WTC11 (cell line): ENCODE results near the gene STEAP1B. TPM values are rescaled to one million over a fixed set of nuclear protein-coding genes. Genes with fewer than 3 reads are reported as not detected.

Source experiments
- ATAC-seq: fragments of 200-7000 bp; cut with Tn5 transposase; 2 replicates; pipeline ENCODE4 v1.10.0; 2021; ENCODE audit warnings: mild to moderate bottlenecking, moderate library complexity
- CTCF ChIA-PET: fragments of 300-600 bp; sonication (Branson Sonifier 250); formaldehyde crosslinking; loops from one replicate; lab custom pipeline; 2021; ENCODE audit warnings: antibody characterized with exemption; lab: Charles Lee
- POLR2A ChIA-PET: fragments of 350-600 bp; sonication (Branson Sonifier 250); formaldehyde crosslinking; loops from one replicate; lab custom pipeline; 2021; ENCODE audit warnings: antibody characterized with exemption; lab: Charles Lee
- DNase-seq: peaks from one replicate; pipeline ENCODE4 v3.0.0; 2021; ENCODE audit warnings: low spot score
- H3K27ac Mint-ChIP-seq: 2 replicates; pipeline ENCODE4 v1.8.0; 2021; ENCODE audit warnings: mixed read lengths
- H3K27me3 Mint-ChIP-seq: 2 replicates; pipeline ENCODE4 v1.8.0; 2021; ENCODE audit warnings: low read depth, mild to moderate bottlenecking, moderate library complexity, mixed read lengths
- H3K36me3 Mint-ChIP-seq: 2 replicates; pipeline ENCODE4 v1.8.0; 2021; ENCODE audit warnings: mixed read lengths
- H3K4me1 Mint-ChIP-seq: 2 replicates; pipeline ENCODE4 v1.8.0; 2022; ENCODE audit warnings: mixed read lengths
- H3K4me3 Mint-ChIP-seq: 2 replicates; pipeline ENCODE4 v1.8.0; 2021; ENCODE audit warnings: mild to moderate bottlenecking, moderate library complexity, mixed read lengths
- H3K9me3 Mint-ChIP-seq: 2 replicates; pipeline ENCODE4 v1.8.0; 2021; ENCODE audit warnings: mixed read lengths
- ELF4 ChIP-seq: sonication (generic); formaldehyde crosslinking; IDR thresholded peaks from 2 replicates; pipeline ENCODE4 v1.8.1; 2022; ENCODE audit warnings: low read depth, mild to moderate bottlenecking, moderate library complexity, missing genetic modification reagents
- ESRRA ChIP-seq: sonication (generic); formaldehyde crosslinking; IDR thresholded peaks from 2 replicates; pipeline ENCODE4 v1.8.1; 2022; ENCODE audit warnings: mild to moderate bottlenecking, missing genetic modification reagents, borderline replicate concordance
- SP1 ChIP-seq: sonication (generic); formaldehyde crosslinking; conservative IDR thresholded peaks from 2 replicates; pipeline ENCODE4 v1.8.1; 2022; ENCODE audit warnings: missing genetic modification reagents
- ZNF121 ChIP-seq: sonication (generic); formaldehyde crosslinking; IDR thresholded peaks from 2 replicates; pipeline ENCODE4 v1.8.0; 2023; ENCODE audit warnings: missing genetic modification reagents
- ZNF219 ChIP-seq: sonication (generic); formaldehyde crosslinking; IDR thresholded peaks from 2 replicates; pipeline ENCODE4 v1.8.0; 2023; ENCODE audit warnings: missing genetic modification reagents, mild to moderate bottlenecking, borderline replicate concordance
- ZNF396 ChIP-seq: fragments of 250-450 bp; sonication (Bioruptor Pico); IDR thresholded peaks from 2 replicates; pipeline ENCODE4 v1.8.0; 2021; ENCODE audit warnings: mild to moderate bottlenecking, moderate library complexity, borderline replicate concordance
- ZNF416 ChIP-seq: fragments of 250-450 bp; sonication (Bioruptor Pico); IDR thresholded peaks from 2 replicates; pipeline ENCODE4 v1.9.0; 2021; ENCODE audit warnings: mild to moderate bottlenecking, inconsistent platforms
- total RNA-seq: library from RNA; stranded (reverse); gene quantifications from 3 replicates; pipeline ENCODE4 v1.2.3, GENCODE V29; 2021
- TF ChIP-seq, protein P1 (sequence below): sonication (generic); formaldehyde crosslinking; IDR thresholded peaks from 2 replicates; pipeline ENCODE4 v1.8.1; 2023; ENCODE audit warnings: mild to moderate bottlenecking, missing genetic modification reagents, borderline replicate concordance
- TF ChIP-seq, protein P2 (sequence below): sonication (generic); formaldehyde crosslinking; conservative IDR thresholded peaks from 2 replicates; pipeline ENCODE4 v1.8.1; 2023; ENCODE audit warnings: mild to moderate bottlenecking, low read depth, missing genetic modification reagents, moderate library complexity
- TF ChIP-seq, protein P3 (sequence below): sonication (generic); formaldehyde crosslinking; IDR thresholded peaks from 2 replicates; pipeline ENCODE4 v1.8.1; 2022; ENCODE audit warnings: missing genetic modification reagents, borderline replicate concordance
- TF ChIP-seq, protein P4 (sequence below): fragments of 250-450 bp; sonication (Bioruptor Pico); IDR thresholded peaks from 2 replicates; pipeline ENCODE4 v1.9.0; 2021; ENCODE audit warnings: mild to moderate bottlenecking
- TF ChIP-seq, protein P5 (sequence below): sonication (generic); formaldehyde crosslinking; IDR thresholded peaks from 2 replicates; pipeline ENCODE4 v1.8.1; 2022; ENCODE audit warnings: mild to moderate bottlenecking, moderate library complexity, missing genetic modification reagents
- TF ChIP-seq, protein P6 (sequence below): sonication (generic); formaldehyde crosslinking; IDR thresholded peaks from 2 replicates; pipeline ENCODE4 v1.8.0; 2022; ENCODE audit warnings: missing genetic modification reagents

Gene STEAP1B
- total RNA-seq, 1 experiment from 2014 or later = 5.5 TPM

DNA sequence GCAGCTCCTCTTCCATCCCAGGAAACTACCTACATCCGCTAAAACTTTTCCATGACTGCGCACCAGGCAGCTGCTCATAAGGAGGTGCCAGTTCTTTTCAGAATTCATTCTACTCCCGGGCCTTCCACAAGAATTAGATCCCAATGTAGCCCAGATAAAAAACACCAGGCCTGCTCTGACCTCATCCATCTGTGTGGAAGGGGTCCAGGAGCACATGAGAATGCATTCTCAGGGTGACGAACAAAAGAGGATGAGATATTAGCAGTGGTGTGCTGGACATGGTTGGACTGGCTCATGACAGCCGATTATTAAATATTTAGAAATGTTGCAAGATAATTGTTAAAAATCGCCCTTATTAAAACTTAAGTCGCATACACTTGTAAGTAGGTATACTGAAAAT, 43.2 kb upstream of the STEAP1B start:
- ATAC-seq = no peak
- Mint-ChIP-seq H3K27ac (no peak overlapping the region), H3K4me3 (no peak overlapping the region), H3K36me3 (no peaks in the 10 kb centered on the region), H3K27me3 (no peaks in the 10 kb centered on the region), H3K9me3 (no peaks in the 10 kb centered on the region), H3K4me1 (peaks cover 14% of the 10 kb centered on the region)
- ChIA-PET CTCF (interaction anchor here (1.4 kb wide), 1 partner anchor 239 kb away, joined by 3 read pairs; no protein-coding TSS in a partner anchor), POLR2A (no interaction called here)
- no peak for DNase-seq
- TF ChIP-seq ZNF416 (no peak), ZNF396 (CRISPR knock-in tag) (no peak), ZNF219 (CRISPR knock-in tag) (no peak), SP1 (CRISPR knock-in tag) (no peak)
- TF ChIP-seq, protein P1, sequence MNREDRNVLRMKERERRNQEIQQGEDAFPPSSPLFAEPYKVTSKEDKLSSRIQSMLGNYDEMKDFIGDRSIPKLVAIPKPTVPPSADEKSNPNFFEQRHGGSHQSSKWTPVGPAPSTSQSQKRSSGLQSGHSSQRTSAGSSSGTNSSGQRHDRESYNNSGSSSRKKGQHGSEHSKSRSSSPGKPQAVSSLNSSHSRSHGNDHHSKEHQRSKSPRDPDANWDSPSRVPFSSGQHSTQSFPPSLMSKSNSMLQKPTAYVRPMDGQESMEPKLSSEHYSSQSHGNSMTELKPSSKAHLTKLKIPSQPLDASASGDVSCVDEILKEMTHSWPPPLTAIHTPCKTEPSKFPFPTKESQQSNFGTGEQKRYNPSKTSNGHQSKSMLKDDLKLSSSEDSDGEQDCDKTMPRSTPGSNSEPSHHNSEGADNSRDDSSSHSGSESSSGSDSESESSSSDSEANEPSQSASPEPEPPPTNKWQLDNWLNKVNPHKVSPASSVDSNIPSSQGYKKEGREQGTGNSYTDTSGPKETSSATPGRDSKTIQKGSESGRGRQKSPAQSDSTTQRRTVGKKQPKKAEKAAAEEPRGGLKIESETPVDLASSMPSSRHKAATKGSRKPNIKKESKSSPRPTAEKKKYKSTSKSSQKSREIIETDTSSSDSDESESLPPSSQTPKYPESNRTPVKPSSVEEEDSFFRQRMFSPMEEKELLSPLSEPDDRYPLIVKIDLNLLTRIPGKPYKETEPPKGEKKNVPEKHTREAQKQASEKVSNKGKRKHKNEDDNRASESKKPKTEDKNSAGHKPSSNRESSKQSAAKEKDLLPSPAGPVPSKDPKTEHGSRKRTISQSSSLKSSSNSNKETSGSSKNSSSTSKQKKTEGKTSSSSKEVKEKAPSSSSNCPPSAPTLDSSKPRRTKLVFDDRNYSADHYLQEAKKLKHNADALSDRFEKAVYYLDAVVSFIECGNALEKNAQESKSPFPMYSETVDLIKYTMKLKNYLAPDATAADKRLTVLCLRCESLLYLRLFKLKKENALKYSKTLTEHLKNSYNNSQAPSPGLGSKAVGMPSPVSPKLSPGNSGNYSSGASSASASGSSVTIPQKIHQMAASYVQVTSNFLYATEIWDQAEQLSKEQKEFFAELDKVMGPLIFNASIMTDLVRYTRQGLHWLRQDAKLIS (CRISPR knock-in tag) = no peak
- TF ChIP-seq, protein P2, sequence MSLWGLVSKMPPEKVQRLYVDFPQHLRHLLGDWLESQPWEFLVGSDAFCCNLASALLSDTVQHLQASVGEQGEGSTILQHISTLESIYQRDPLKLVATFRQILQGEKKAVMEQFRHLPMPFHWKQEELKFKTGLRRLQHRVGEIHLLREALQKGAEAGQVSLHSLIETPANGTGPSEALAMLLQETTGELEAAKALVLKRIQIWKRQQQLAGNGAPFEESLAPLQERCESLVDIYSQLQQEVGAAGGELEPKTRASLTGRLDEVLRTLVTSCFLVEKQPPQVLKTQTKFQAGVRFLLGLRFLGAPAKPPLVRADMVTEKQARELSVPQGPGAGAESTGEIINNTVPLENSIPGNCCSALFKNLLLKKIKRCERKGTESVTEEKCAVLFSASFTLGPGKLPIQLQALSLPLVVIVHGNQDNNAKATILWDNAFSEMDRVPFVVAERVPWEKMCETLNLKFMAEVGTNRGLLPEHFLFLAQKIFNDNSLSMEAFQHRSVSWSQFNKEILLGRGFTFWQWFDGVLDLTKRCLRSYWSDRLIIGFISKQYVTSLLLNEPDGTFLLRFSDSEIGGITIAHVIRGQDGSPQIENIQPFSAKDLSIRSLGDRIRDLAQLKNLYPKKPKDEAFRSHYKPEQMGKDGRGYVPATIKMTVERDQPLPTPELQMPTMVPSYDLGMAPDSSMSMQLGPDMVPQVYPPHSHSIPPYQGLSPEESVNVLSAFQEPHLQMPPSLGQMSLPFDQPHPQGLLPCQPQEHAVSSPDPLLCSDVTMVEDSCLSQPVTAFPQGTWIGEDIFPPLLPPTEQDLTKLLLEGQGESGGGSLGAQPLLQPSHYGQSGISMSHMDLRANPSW (CRISPR knock-in tag) = no peak
- TF ChIP-seq, protein P3, sequence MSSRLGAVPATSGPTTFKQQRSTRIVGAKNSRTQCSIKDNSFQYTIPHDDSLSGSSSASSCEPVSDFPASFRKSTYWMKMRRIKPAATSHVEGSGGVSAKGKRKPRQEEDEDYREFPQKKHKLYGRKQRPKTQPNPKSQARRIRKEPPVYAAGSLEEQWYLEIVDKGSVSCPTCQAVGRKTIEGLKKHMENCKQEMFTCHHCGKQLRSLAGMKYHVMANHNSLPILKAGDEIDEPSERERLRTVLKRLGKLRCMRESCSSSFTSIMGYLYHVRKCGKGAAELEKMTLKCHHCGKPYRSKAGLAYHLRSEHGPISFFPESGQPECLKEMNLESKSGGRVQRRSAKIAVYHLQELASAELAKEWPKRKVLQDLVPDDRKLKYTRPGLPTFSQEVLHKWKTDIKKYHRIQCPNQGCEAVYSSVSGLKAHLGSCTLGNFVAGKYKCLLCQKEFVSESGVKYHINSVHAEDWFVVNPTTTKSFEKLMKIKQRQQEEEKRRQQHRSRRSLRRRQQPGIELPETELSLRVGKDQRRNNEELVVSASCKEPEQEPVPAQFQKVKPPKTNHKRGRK (CRISPR knock-in tag) = no peak
- TF ChIP-seq, protein P4, sequence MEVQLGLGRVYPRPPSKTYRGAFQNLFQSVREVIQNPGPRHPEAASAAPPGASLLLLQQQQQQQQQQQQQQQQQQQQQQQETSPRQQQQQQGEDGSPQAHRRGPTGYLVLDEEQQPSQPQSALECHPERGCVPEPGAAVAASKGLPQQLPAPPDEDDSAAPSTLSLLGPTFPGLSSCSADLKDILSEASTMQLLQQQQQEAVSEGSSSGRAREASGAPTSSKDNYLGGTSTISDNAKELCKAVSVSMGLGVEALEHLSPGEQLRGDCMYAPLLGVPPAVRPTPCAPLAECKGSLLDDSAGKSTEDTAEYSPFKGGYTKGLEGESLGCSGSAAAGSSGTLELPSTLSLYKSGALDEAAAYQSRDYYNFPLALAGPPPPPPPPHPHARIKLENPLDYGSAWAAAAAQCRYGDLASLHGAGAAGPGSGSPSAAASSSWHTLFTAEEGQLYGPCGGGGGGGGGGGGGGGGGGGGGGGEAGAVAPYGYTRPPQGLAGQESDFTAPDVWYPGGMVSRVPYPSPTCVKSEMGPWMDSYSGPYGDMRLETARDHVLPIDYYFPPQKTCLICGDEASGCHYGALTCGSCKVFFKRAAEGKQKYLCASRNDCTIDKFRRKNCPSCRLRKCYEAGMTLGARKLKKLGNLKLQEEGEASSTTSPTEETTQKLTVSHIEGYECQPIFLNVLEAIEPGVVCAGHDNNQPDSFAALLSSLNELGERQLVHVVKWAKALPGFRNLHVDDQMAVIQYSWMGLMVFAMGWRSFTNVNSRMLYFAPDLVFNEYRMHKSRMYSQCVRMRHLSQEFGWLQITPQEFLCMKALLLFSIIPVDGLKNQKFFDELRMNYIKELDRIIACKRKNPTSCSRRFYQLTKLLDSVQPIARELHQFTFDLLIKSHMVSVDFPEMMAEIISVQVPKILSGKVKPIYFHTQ (CRISPR knock-in tag) = no peak

DNA sequence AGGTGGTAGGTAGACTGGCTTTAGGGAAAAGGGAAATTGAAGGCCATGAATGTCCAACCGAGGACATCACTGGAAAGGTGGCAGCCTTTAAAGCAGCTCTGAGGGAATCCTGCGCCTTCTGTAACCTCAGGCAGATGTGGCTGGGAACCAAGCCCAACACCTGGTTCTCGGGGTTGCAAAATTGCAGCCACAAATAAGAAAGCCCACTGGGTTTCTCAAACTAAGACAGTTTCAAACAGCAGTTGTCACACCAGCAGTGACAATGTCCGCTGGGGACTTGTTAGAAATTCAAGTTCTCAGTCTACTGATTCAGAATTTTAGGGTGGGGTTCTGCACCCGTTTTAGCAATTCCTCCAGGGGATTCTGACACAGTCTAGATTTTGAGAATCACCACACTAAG, 42.7 kb upstream of the STEAP1B start:
- Mint-ChIP-seq H3K4me3 (no peak overlapping the region), H3K4me1 (peaks cover 10% of the 10 kb centered on the region), H3K36me3 (no peaks in the 10 kb centered on the region), H3K27me3 (no peaks in the 10 kb centered on the region), H3K9me3 (no peaks in the 10 kb centered on the region), H3K27ac (no peak overlapping the region)
- ChIA-PET CTCF (no interaction called here), POLR2A (no interaction called here)
- no peak for DNase-seq
- ATAC-seq = no peak
- TF ChIP-seq, protein P5, sequence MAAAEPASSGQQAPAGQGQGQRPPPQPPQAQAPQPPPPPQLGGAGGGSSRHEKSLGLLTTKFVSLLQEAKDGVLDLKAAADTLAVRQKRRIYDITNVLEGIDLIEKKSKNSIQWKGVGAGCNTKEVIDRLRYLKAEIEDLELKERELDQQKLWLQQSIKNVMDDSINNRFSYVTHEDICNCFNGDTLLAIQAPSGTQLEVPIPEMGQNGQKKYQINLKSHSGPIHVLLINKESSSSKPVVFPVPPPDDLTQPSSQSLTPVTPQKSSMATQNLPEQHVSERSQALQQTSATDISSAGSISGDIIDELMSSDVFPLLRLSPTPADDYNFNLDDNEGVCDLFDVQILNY = no peak
- TF ChIP-seq ELF4 = no peak
- TF ChIP-seq ESRRA (CRISPR knock-in tag) = no peak
- no peak for TF ChIP-seq ZNF121 (CRISPR knock-in tag)
- TF ChIP-seq, protein P6, sequence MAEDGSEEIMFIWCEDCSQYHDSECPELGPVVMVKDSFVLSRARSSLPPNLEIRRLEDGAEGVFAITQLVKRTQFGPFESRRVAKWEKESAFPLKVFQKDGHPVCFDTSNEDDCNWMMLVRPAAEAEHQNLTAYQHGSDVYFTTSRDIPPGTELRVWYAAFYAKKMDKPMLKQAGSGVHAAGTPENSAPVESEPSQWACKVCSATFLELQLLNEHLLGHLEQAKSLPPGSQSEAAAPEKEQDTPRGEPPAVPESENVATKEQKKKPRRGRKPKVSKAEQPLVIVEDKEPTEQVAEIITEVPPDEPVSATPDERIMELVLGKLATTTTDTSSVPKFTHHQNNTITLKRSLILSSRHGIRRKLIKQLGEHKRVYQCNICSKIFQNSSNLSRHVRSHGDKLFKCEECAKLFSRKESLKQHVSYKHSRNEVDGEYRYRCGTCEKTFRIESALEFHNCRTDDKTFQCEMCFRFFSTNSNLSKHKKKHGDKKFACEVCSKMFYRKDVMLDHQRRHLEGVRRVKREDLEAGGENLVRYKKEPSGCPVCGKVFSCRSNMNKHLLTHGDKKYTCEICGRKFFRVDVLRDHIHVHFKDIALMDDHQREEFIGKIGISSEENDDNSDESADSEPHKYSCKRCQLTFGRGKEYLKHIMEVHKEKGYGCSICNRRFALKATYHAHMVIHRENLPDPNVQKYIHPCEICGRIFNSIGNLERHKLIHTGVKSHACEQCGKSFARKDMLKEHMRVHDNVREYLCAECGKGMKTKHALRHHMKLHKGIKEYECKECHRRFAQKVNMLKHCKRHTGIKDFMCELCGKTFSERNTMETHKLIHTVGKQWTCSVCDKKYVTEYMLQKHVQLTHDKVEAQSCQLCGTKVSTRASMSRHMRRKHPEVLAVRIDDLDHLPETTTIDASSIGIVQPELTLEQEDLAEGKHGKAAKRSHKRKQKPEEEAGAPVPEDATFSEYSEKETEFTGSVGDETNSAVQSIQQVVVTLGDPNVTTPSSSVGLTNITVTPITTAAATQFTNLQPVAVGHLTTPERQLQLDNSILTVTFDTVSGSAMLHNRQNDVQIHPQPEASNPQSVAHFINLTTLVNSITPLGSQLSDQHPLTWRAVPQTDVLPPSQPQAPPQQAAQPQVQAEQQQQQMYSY (CRISPR knock-in tag) = no peak
